ENCODE measurements around the gene KCNN3. TPM values are rescaled to one million over a fixed set of nuclear protein-coding genes. Genes with fewer than 3 reads are reported as not detected.

KCNN3 gene
- total RNA-seq, 1 experiment from 2014 or later, result 1.3 TPM

DNA sequence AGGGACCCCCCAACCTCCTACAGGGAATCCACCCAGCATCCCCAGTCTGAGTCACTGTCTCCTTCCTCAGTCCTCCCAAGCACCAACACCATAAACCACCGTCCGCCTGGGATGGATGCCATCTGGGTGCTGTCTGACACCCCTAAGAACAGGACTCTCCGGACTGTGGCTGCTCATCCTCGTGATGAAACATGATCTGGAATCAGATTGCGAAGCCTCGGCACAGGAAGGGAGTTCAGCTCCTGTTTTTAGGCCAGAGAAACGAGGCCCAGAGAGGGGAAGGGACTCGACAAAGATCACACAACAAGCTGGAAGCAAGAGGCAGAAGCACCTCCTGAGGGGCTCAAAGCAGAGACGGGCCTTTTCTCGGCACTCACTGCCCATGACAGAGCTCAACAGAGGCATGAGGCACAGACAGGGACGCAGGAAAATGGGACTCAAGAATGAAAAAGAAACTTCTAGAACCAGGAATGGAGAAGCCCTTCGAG lies 8.4 kb downstream of the KCNN3 start:
- DNase-seq (ENCODE audit: low spot score) (no peak), ATAC-seq (no peak)
- Mint-ChIP-seq H3K4me3 (no peak overlapping the region), H3K9me3 (no peaks in the 10 kb centered on the region), H3K27me3 (ENCODE audit: low read depth) (peaks cover 6% of the 10 kb centered on the region; the same call in 1 of the 2 replicates), H3K36me3 (no peaks in the 10 kb centered on the region), H3K27ac (0 out of 2 replicates have a peak overlapping the region, but pooled peaks have one; percentile 20), H3K4me1 (peaks cover 37% of the 10 kb centered on the region)
- ChIA-PET POLR2A (no interaction called here), CTCF (interaction anchor here (0.7 to 2.7 kb wide), 6 partner anchors 8 to 101 kb away, joined by 3 to 14 read pairs (median 6); partner anchors contain the start of gene KCNN3)
- TF ChIP-seq ZNF425 (CRISPR knock-in tag; conservative IDR thresholded peaks at IDR 0.05), result no peak
- TF ChIP-seq SMAD4 (CRISPR knock-in tag; IDR thresholded peaks at IDR 0.05), result no peak
- no peak for TF ChIP-seq ZNF138 (CRISPR knock-in tag; conservative IDR thresholded peaks at IDR 0.05)
- TF ChIP-seq USF1 (CRISPR knock-in tag; IDR thresholded peaks at IDR 0.05), result no peak

DNA sequence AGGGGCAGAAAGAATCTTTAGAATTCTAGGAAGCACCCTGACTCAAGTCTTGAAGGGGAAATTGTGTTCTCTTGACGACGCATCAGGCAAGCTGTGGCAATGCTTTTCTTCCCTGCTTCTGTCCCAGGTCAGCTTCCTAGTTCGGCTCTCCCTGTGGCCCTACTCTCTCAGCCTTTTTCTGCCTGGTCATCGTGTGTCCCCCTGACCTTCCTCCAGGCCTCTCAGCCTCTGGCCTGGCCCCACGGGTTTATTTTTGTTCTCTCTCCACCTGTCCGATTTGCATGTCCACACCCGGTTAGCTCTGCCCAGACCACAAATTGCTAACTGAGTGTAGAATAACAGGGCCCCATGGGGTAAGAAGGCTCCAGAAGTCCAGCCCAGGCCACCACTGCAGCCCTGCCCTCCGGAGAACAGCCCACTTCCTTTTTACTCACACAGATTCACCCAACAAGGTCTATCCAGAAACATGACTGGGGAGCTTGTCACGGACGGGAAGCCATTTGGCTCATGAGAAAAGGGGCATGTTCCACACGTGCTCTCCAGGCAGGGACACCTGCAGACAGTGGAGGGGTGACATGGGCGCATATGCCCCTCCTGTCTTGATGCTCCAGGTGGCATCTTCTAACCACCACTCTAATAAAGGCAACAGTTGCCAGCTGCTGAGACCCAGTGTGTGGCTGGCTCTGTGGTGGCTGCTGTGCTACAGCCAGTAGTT lies 9.8 kb downstream of the KCNN3 start:
- H3K27me3 Mint-ChIP-seq (ENCODE audit: low read depth), result no peaks in the 10 kb centered on the region; the same call in 1 of the 2 replicates
- H3K4me3 Mint-ChIP-seq, result no peak overlapping the region
- H3K36me3 Mint-ChIP-seq, result no peaks in the 10 kb centered on the region
- H3K4me1 Mint-ChIP-seq, result peaks cover 29% of the 10 kb centered on the region
- ChIA-PET POLR2A (no interaction called here), CTCF (interaction anchor here (1.6 to 3.1 kb wide), 2 partner anchors 9 to 18 kb away, joined by 6 to 13 read pairs; partner anchors contain the start of gene KCNN3)
- ATAC-seq (no peak), DNase-seq (ENCODE audit: low spot score) (no peak)
- no peaks in the 10 kb centered on the region for H3K9me3 Mint-ChIP-seq
- no peak for TF ChIP-seq OVOL2 (CRISPR knock-in tag; IDR thresholded peaks at IDR 0.05; ENCODE audit: borderline replicate concordance)
- peak overlapping the region; percentile 55 for H3K27ac Mint-ChIP-seq

DNA sequence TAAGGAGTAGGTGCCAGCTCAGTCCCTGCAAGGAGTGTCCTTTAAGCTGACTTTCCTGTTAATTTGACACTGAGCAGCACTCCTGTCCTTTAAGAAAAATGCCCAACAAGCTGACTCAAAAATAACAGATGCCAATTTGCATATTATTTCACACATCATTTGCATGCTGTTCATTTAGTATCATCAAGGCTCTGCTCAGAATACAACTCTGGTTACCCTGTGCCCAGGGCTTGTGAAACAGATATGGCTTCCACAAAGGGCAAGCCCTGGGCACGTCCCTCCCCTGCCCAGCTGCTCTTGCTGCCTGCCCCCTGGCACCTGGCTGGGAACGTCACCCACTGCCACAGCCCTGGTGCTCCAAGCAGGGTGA lies 10.3 kb downstream of the KCNN3 start:
- ChIA-PET POLR2A (no interaction called here), CTCF (interaction anchor here (3.1 kb wide), 1 partner anchor 19 kb away, joined by 13 read pairs; no protein-coding TSS in a partner anchor)
- no peaks in the 10 kb centered on the region; the same call in 1 of the 2 replicates for H3K27me3 Mint-ChIP-seq (ENCODE audit: low read depth)
- H3K9me3 Mint-ChIP-seq, result no peaks in the 10 kb centered on the region
- DNase-seq (ENCODE audit: low spot score) (no peak), ATAC-seq (no peak)
- no peaks in the 10 kb centered on the region for H3K36me3 Mint-ChIP-seq
- peaks cover 29% of the 10 kb centered on the region for H3K4me1 Mint-ChIP-seq
- peak overlapping the region; percentile 55; the same call in 1 of the 2 replicates for H3K27ac Mint-ChIP-seq
- no peak overlapping the region for H3K4me3 Mint-ChIP-seq
- TF ChIP-seq ELF4 (CRISPR knock-in tag; IDR thresholded peaks at IDR 0.05; ENCODE audit: low read depth) (no peak), EMX1 (CRISPR knock-in tag; IDR thresholded peaks at IDR 0.05) (no peak), FOXK1 (CRISPR knock-in tag; IDR thresholded peaks at IDR 0.05) (no peak), ZNF532 (CRISPR knock-in tag; IDR thresholded peaks at IDR 0.05; ENCODE audit: borderline replicate concordance) (no peak), CREB1 (CRISPR knock-in tag; IDR thresholded peaks at IDR 0.05) (no peak)
- TF ChIP-seq, protein P1, sequence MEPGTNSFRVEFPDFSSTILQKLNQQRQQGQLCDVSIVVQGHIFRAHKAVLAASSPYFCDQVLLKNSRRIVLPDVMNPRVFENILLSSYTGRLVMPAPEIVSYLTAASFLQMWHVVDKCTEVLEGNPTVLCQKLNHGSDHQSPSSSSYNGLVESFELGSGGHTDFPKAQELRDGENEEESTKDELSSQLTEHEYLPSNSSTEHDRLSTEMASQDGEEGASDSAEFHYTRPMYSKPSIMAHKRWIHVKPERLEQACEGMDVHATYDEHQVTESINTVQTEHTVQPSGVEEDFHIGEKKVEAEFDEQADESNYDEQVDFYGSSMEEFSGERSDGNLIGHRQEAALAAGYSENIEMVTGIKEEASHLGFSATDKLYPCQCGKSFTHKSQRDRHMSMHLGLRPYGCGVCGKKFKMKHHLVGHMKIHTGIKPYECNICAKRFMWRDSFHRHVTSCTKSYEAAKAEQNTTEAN (CRISPR knock-in tag; IDR thresholded peaks at IDR 0.05), result no peak

Data from WTC11 (cell line).